Hepatocyte (in vitro differentiated cells): Measurements from ENCODE around the gene LARP6. TPM values are rescaled to one million over a fixed set of nuclear protein-coding genes. Genes with fewer than 3 reads are reported as not detected.

Experiments used
- DNase-seq: peaks from one replicate; pipeline ENCODE4 v3.0.0-alpha.2; 2016; ENCODE audit warnings: low spot score
- H2AFZ ChIP-seq: fragments of 200-600 bp; sonication (generic); 2 replicates; pipeline ENCODE4 v1.6.0; 2016; ENCODE audit warnings: antibody characterized with exemption, mild to moderate bottlenecking
- H3K27ac ChIP-seq: fragments of 200-600 bp; sonication (generic); 2 replicates; pipeline ENCODE4 v1.5.1; 2016; ENCODE audit warnings: mild to moderate bottlenecking
- H3K27me3 ChIP-seq: fragments of 200-600 bp; sonication (generic); 2 replicates; pipeline ENCODE4 v1.6.1; 2016
- H3K36me3 ChIP-seq: fragments of 200-600 bp; sonication (generic); replicated peaks from 2 replicates; pipeline ENCODE4 v1.5.1; 2016; ENCODE audit warnings: low read depth; ENCODE audit not compliant: insufficient read depth
- H3K4me1 ChIP-seq: fragments of 200-600 bp; sonication (generic); 2 replicates; pipeline ENCODE4 v1.5.1; 2016; ENCODE audit warnings: mild to moderate bottlenecking, moderate library complexity; ENCODE audit not compliant: insufficient read depth
- H3K4me2 ChIP-seq: fragments of 200-600 bp; sonication (generic); 2 replicates; pipeline ENCODE4 v1.6.0; 2016
- H3K4me3 ChIP-seq: fragments of 200-600 bp; sonication (generic); 2 replicates; pipeline ENCODE4 v1.5.1; 2016; ENCODE audit warnings: mild to moderate bottlenecking
- H3K79me2 ChIP-seq: fragments of 200-600 bp; sonication (generic); 2 replicates; pipeline ENCODE4 v1.6.0; 2017; ENCODE audit warnings: mild to moderate bottlenecking
- H3K9me2 ChIP-seq: fragments of 200-600 bp; sonication (generic); replicated peaks from 2 replicates; pipeline ENCODE4 v1.6.0; 2017; ENCODE audit warnings: mild to moderate bottlenecking; ENCODE audit not compliant: insufficient read depth
- H3K9me3 ChIP-seq: fragments of 200-600 bp; sonication (generic); 2 replicates; pipeline ENCODE4 v1.5.1; 2016; ENCODE audit warnings: low read depth, mild to moderate bottlenecking
- H4K20me1 ChIP-seq: fragments of 200-600 bp; sonication (generic); 2 replicates; pipeline ENCODE4 v1.6.0; 2016; ENCODE audit warnings: mild to moderate bottlenecking; ENCODE audit not compliant: insufficient read depth, poor library complexity, severe bottlenecking
- EZH2 ChIP-seq: fragments of 200-600 bp; sonication (generic); IDR thresholded peaks from 2 replicates; pipeline ENCODE4 v1.6.1; 2016; ENCODE audit warnings: antibody characterized with exemption, mild to moderate bottlenecking, borderline replicate concordance
- EZH2phosphoT487 ChIP-seq: fragments of 200-600 bp; sonication (generic); IDR thresholded peaks from one replicate; pipeline ENCODE4 v1.6.1; 2018; ENCODE audit warnings: antibody characterized with exemption, mild to moderate bottlenecking, low read depth, moderate library complexity; ENCODE audit not compliant: unreplicated experiment, severe bottlenecking
- whole genome bisulfite sequencing: methylation state at CpG from one replicate; pipeline ENCODE4 v1.1.6; 2016; ENCODE audit warnings: low lambda C conversion rate; ENCODE audit errors: missing lambda C conversion rate; 5-methylcytosine and 5-hydroxymethylcytosine counted together
- polyA plus RNA-seq: library from polyadenylated mRNA; unstranded; fragments of >200 nt; fragmentation: Nextera tagmentation; extraction: Ambion mirVana; gene quantifications from 2 replicates; pipeline ENCODE4 v1.2.1, GENCODE V29; 2016
- total RNA-seq: library from RNA; depleted of rRNA; stranded (reverse); fragments of >200 nt; gene quantifications from 2 replicates; pipeline ENCODE4 v1.2.3, GENCODE V29; 2014
- TF ChIP-seq, protein P1 (sequence below): fragments of 200-600 bp; sonication (generic); IDR thresholded peaks from 2 replicates; pipeline ENCODE4 v1.5.1; 2016; ENCODE audit warnings: antibody characterized with exemption, mild to moderate bottlenecking; ENCODE audit not compliant: poor library complexity

The LARP6 gene
- total and polyA plus RNA-seq, 2 experiments from 2014 or later = 45.9 to 50.0 TPM

GRCh38 chr15:70857562-70858285 is 3.8 kb upstream of the LARP6 start:
- Histone ChIP-seq H3K4me1 (peaks cover 13% of the 10 kb centered on the region), H3K27ac (peak overlapping the region; percentile 72)
- 85% methylated on average over 3 of the region's 3 CpGs for WGBS

DNA sequence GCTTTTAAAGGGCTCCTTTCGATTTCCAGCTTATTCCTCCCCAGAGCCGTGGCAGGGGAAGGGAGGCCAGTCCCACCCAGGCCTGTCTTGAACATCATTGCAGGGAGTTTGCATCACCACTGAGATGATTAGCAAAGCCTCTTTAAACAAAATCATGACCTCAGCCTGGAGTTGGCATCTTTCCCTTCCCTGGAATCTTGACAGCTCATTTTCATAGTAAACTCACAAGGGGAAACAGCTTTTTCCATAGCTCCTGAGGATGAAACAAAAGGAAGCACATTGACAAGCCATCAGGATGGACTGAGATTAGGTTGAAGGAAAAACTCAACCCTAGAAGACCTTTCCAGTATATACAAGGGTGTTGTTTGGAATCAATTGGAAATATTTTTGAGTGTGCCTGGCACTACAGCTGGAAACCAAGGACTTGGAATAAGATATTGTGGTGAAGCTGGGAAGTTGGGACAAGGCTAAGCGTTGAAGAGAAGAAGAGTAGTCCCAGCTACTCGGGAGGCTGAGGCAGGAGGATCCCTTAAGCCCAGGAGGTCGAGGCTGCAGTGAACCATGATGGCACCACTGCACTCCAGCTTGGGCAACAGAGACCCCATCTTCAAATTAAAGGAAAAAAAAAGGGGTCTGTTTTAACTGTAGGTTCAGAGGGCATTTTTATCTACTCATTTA is 3.1 kb upstream of the LARP6 start:
- no peaks in the 10 kb centered on the region for H4K20me1 ChIP-seq
- H3K4me1 ChIP-seq = peaks cover 15% of the 10 kb centered on the region
- peak overlapping the region; percentile 72 for H3K27ac ChIP-seq
- H3K79me2 ChIP-seq = peaks cover 10% of the 10 kb centered on the region
- no peaks in the 10 kb centered on the region for H3K9me2 ChIP-seq
- no peak for TF ChIP-seq EZH2
- TF ChIP-seq, protein P1, sequence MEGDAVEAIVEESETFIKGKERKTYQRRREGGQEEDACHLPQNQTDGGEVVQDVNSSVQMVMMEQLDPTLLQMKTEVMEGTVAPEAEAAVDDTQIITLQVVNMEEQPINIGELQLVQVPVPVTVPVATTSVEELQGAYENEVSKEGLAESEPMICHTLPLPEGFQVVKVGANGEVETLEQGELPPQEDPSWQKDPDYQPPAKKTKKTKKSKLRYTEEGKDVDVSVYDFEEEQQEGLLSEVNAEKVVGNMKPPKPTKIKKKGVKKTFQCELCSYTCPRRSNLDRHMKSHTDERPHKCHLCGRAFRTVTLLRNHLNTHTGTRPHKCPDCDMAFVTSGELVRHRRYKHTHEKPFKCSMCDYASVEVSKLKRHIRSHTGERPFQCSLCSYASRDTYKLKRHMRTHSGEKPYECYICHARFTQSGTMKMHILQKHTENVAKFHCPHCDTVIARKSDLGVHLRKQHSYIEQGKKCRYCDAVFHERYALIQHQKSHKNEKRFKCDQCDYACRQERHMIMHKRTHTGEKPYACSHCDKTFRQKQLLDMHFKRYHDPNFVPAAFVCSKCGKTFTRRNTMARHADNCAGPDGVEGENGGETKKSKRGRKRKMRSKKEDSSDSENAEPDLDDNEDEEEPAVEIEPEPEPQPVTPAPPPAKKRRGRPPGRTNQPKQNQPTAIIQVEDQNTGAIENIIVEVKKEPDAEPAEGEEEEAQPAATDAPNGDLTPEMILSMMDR = no peak
- no peak for TF ChIP-seq EZH2phosphoT487
- H3K27me3 ChIP-seq = no peaks in the 10 kb centered on the region
- H2AFZ ChIP-seq = no peak overlapping the region
- H3K4me3 ChIP-seq = no peak overlapping the region
- DNase-seq = peak; percentile 74
- 80% methylated on average over 5 of the region's 5 CpGs for WGBS
- H3K36me3 ChIP-seq = no peaks in the 10 kb centered on the region
- no peaks in the 10 kb centered on the region for H3K9me3 ChIP-seq
- H3K4me2 ChIP-seq = peak overlapping the region; percentile 34

More at GRCh38 chr15:70857562-70858285, 3.8 kb upstream of the LARP6 start:
- H3K27me3 ChIP-seq = no peaks in the 10 kb centered on the region
- no peaks in the 10 kb centered on the region for H4K20me1 ChIP-seq
- DNase-seq = no peak
- TF ChIP-seq EZH2 (no peak), EZH2phosphoT487 (no peak)
- TF ChIP-seq, protein P1 = no peak
- no peak overlapping the region for H3K4me3 ChIP-seq
- H3K9me3 ChIP-seq = no peaks in the 10 kb centered on the region
- H3K9me2 ChIP-seq = no peaks in the 10 kb centered on the region
- H3K79me2 ChIP-seq = peaks cover 3% of the 10 kb centered on the region
- no peak overlapping the region for H2AFZ ChIP-seq
- H3K36me3 ChIP-seq = no peaks in the 10 kb centered on the region
- H3K4me2 ChIP-seq = no peak overlapping the region

DNA sequence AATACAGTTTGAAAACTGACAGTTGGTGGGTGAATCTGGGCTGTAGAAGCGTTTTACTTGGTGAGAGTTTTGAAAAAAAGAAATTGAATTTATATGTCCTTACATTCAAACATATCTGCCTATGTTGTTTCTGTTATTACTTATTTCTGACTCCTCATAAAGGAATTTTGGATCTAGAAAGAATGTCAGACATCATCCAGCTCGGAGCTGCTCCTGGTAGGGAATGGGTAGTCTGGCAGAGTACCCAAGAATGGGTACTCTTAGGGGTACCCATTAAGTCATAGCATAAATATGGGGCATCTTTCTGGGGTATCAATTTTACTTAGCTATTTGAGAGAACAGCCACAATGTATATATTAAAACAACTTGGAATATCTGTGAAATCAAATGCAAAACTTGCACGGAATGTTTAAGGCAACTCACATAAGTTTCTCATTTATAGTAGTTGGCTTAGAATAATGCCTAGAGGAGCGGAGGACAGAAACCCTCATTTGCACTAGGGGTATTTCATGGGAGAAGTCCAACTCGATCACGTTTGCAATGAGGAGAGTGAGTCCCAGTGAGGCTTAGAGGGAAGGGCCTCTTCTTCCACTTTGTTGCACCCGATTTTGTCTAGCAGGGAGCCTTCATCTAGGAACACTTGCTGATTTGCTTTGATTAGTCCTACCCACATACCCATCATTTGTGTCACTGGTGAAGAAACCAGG is 2.4 kb upstream of the LARP6 start:
- Histone ChIP-seq H3K27ac (peak overlapping the region; percentile 70), H3K9me3 (no peaks in the 10 kb centered on the region), H3K9me2 (no peaks in the 10 kb centered on the region), H3K36me3 (no peaks in the 10 kb centered on the region), H3K4me3 (no peak overlapping the region), H3K79me2 (peaks cover 17% of the 10 kb centered on the region), H3K27me3 (no peaks in the 10 kb centered on the region), H3K4me1 (peaks cover 15% of the 10 kb centered on the region), H3K4me2 (peak overlapping the region; percentile 34), H2AFZ (no peak overlapping the region), H4K20me1 (no peaks in the 10 kb centered on the region)
- DNase-seq = no peak
- 78% methylated on average over 7 of the region's 7 CpGs for WGBS
- TF ChIP-seq, protein P1 = no peak
- TF ChIP-seq EZH2 = no peak
- no peak for TF ChIP-seq EZH2phosphoT487
